H1 (cell line): Measurements from ENCODE around the gene SHISAL1.

Source experiments
- BRCA1 ChIP-seq: IDR thresholded peaks from 2 replicates; pipeline ENCODE4 v1.6.1; 2012; ENCODE audit warnings: low read depth, low read length, improper control_type of control experiment
- CBX8 ChIP-seq: fragments of 300-800, 300-1000 bp; sonication (generic); IDR thresholded peaks from 2 replicates; pipeline ENCODE4 v1.7.1; 2016; ENCODE audit warnings: low read depth, low read length, borderline replicate concordance
- CHD1 ChIP-seq: IDR thresholded peaks from 2 replicates; pipeline ENCODE4 v1.6.1; 2012; ENCODE audit warnings: low read depth, low read length, improper control_type of control experiment
- CTCF ChIP-seq, 3 experiments: IDR thresholded peaks; 1 replicate in 2 of 3; 2 replicates in 1 of 3; pipeline versions ENCODE4 v1.5.1 to v1.6.1; 2011; ENCODE audit warnings: low read length in 3 of 3, mild to moderate bottlenecking in 3 of 3, inconsistent platforms in 2 of 3, low read depth in 1 of 3, moderate library complexity in 1 of 3; ENCODE audit not compliant: insufficient read depth in 1 of 3; ENCODE audit errors: control extremely low read depth in 1 of 3
- EGR1 ChIP-seq: IDR thresholded peaks from 2 replicates; pipeline ENCODE4 v1.6.1; 2011; ENCODE audit warnings: low read depth, low read length, borderline replicate concordance
- EP300 ChIP-seq, 2 experiments: IDR thresholded peaks; 1 replicate in 1 of 2; 2 replicates in 1 of 2; pipeline ENCODE4 v1.6.1; 2011 to 2012; ENCODE audit warnings: low read depth in 2 of 2, low read length in 2 of 2, mild to moderate bottlenecking in 2 of 2, borderline replicate concordance in 1 of 2, inconsistent platforms in 1 of 2, moderate library complexity in 1 of 2
- EZH2 ChIP-seq: fragments of 200-600 bp; sonication (generic); IDR thresholded peaks from 2 replicates; pipeline ENCODE4 v1.7.1; 2012; ENCODE audit warnings: low read depth, mild to moderate bottlenecking, moderate library complexity, low read length, inconsistent platforms; ENCODE audit not compliant: severe bottlenecking
- GABPA ChIP-seq: IDR thresholded peaks from 2 replicates; pipeline ENCODE4 v1.6.1; 2011; ENCODE audit warnings: mild to moderate bottlenecking, low read length, moderate library complexity, borderline replicate concordance; ENCODE audit not compliant: insufficient read depth
- HDAC2 ChIP-seq, 2 experiments: fragments of 300-600 bp in 1 of 2; sonication (generic) in 1 of 2; IDR thresholded peaks; 2 replicates each; pipeline ENCODE4 v1.6.1; 2011 to 2012; ENCODE audit warnings: low read depth in 2 of 2, low read length in 2 of 2, mild to moderate bottlenecking in 2 of 2, moderate library complexity in 2 of 2, borderline replicate concordance in 1 of 2, inconsistent platforms in 1 of 2
- POLR2A ChIP-seq, 2 experiments: IDR thresholded peaks; 1 replicate in 1 of 2; 2 replicates in 1 of 2; pipeline ENCODE4 v1.6.1; 2011; ENCODE audit warnings: low read depth in 2 of 2, low read length in 2 of 2, mild to moderate bottlenecking in 2 of 2; ENCODE audit errors: control extremely low read depth in 1 of 2
- RAD21 ChIP-seq, 2 experiments: IDR thresholded peaks in 1 of 2; conservative IDR thresholded peaks in 1 of 2; 2 replicates each; pipeline ENCODE4 v1.6.1; 2011; ENCODE audit warnings: low read depth in 2 of 2, low read length in 2 of 2, improper control_type of control experiment in 1 of 2, inconsistent platforms in 1 of 2, mild to moderate bottlenecking in 1 of 2, moderate library complexity in 1 of 2
- SRF ChIP-seq: IDR thresholded peaks from 2 replicates; pipeline ENCODE4 v1.6.1; 2011; ENCODE audit warnings: mild to moderate bottlenecking, low read depth, low read length, moderate library complexity
- ZNF274 ChIP-seq: IDR thresholded peaks from 2 replicates; pipeline ENCODE4 v1.7.0; 2012; ENCODE audit warnings: low read length, borderline replicate concordance; ENCODE audit errors: extremely low read depth
- TF ChIP-seq, protein P1 (sequence below): IDR thresholded peaks from 2 replicates; pipeline ENCODE4 v1.6.1; 2012; ENCODE audit warnings: inconsistent platforms

DNA sequence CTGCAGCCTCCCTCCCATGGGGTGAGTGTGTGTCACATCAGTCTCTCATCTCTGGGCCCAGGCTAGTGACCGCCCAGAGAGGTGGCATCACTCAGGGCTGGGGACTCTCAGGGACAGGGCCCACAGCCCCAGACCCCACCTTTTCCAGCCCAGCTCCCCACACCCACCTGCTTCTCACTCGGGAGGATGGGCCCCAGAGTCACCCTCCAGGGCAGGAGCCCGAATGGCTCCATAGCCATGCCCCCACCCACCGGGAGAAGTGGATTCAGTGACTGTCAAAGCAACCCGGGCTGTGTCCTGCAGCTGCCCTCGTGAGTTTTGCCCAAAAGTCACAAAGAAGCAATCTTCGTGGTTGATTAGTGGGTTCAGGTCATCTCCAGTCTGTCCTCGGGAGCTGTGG lies 106.1 kb downstream of the SHISAL1 start:
- TF ChIP-seq EP300 (IDR thresholded peaks at IDR 0.05; ENCODE audit: borderline replicate concordance in 1 of 2, low read depth in 2 of 2, low read length in 2 of 2) (no peak), CTCF (IDR thresholded peaks at IDR 0.05; ENCODE audit: control extremely low read depth in 1 of 3, insufficient read depth in 1 of 3, low read depth in 1 of 3, low read length in 3 of 3) (no peak), GABPA (no peak), HDAC2 (IDR thresholded peaks at IDR 0.05; ENCODE audit: borderline replicate concordance in 1 of 2, low read depth in 2 of 2, low read length in 2 of 2) (no peak), ZNF274 (no peak), BRCA1 (no peak), CBX8 (no peak), CHD1 (no peak), EGR1 (no peak), POLR2A (IDR thresholded peaks at IDR 0.05; ENCODE audit: control extremely low read depth in 1 of 2, low read depth in 2 of 2, low read length in 2 of 2) (no peak), EZH2 (no peak), SRF (no peak), RAD21 (IDR thresholded peaks at IDR 0.05 in 1 of 2, conservative IDR thresholded peaks at IDR 0.05 in 1 of 2; ENCODE audit: low read depth in 2 of 2, low read length in 2 of 2) (no peak)
- TF ChIP-seq, protein P1, sequence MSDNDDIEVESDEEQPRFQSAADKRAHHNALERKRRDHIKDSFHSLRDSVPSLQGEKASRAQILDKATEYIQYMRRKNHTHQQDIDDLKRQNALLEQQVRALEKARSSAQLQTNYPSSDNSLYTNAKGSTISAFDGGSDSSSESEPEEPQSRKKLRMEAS = no peak
